NB4 (cell line): ENCODE measurements around the gene EBF4.

Experiments used
- MYC ChIP-seq: IDR thresholded peaks from 2 replicates; pipeline ENCODE4 v1.6.1; 2011; ENCODE audit warnings: low read depth, low read length
- POLR2A ChIP-seq: IDR thresholded peaks from 2 replicates; pipeline ENCODE4 v1.6.1; 2011; ENCODE audit warnings: mild to moderate bottlenecking; ENCODE audit not compliant: insufficient read length; ENCODE audit errors: extremely low read depth
- TF ChIP-seq, protein P1 (sequence below): IDR thresholded peaks from one replicate; pipeline ENCODE4 v1.5.1; 2012; ENCODE audit warnings: low read depth, low read length
- TF ChIP-seq, protein P2 (sequence below): IDR thresholded peaks from 2 replicates; pipeline ENCODE4 v1.6.1; 2011; ENCODE audit warnings: low read depth, low read length

DNA sequence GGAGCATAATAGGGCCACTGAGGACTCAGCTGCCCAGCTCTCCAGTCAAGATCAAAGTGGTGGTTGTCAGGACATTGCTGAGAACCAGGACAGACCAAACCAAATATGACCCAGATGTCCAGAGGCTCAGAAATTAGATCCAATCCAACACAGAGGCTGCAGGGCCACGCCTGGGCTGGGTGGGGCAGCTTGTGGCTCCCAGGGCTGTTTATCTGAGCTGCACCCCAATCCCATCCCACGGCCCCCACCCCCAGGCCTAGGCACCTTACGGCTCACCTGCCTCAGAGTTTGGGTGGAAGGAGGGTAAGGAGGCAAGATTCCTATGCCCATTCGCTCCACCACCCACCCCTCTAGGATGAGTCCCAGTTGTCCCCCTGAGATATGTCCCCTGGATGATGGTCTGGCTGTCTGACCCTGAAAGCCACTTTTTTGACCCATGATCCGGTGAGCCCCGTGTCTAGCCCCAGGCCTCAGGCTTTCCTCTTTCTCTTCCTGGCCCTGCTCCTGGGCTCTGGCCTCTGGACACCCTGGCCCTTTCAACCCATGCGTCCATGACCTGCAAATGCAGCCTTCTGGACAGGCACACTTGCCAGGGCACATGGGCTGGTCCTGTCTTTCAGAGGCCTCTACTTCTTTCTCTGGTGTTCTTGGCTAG, 67.8 kb downstream of the EBF4 start:
- TF ChIP-seq, protein P1, sequence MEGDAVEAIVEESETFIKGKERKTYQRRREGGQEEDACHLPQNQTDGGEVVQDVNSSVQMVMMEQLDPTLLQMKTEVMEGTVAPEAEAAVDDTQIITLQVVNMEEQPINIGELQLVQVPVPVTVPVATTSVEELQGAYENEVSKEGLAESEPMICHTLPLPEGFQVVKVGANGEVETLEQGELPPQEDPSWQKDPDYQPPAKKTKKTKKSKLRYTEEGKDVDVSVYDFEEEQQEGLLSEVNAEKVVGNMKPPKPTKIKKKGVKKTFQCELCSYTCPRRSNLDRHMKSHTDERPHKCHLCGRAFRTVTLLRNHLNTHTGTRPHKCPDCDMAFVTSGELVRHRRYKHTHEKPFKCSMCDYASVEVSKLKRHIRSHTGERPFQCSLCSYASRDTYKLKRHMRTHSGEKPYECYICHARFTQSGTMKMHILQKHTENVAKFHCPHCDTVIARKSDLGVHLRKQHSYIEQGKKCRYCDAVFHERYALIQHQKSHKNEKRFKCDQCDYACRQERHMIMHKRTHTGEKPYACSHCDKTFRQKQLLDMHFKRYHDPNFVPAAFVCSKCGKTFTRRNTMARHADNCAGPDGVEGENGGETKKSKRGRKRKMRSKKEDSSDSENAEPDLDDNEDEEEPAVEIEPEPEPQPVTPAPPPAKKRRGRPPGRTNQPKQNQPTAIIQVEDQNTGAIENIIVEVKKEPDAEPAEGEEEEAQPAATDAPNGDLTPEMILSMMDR, result no peak
- TF ChIP-seq POLR2A (no peak), MYC (no peak)
- TF ChIP-seq, protein P2, sequence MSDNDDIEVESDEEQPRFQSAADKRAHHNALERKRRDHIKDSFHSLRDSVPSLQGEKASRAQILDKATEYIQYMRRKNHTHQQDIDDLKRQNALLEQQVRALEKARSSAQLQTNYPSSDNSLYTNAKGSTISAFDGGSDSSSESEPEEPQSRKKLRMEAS, result no peak
